K562 (cell line): ENCODE results near the gene ADAM15. TPM values are rescaled to one million over a fixed set of nuclear protein-coding genes. Genes with fewer than 3 reads are reported as not detected.

Source experiments
- ARHGAP35 ChIP-seq: fragments of 450-650 bp; IDR thresholded peaks from 2 replicates; pipeline ENCODE4 v1.6.1; 2018; ENCODE audit not compliant: partially characterized antibody
- BCOR ChIP-seq: fragments of 450-650 bp; IDR thresholded peaks from 2 replicates; pipeline ENCODE4 v1.6.1; 2016
- DNMT1 ChIP-seq: fragments of 450-650 bp; IDR thresholded peaks from 2 replicates; pipeline ENCODE4 v1.6.1; 2016; ENCODE audit warnings: antibody characterized with exemption, mild to moderate bottlenecking
- EZH2 ChIP-seq: IDR thresholded peaks from 2 replicates; pipeline ENCODE4 v1.6.1; 2012; ENCODE audit warnings: low read depth, mild to moderate bottlenecking, inconsistent platforms, low read length, borderline replicate concordance
- FOXM1 ChIP-seq, 2 experiments: fragments of 450-650 bp in 1 of 2; sonication (generic) in 1 of 2; formaldehyde crosslinking in 1 of 2; IDR thresholded peaks; 2 replicates each; pipeline versions ENCODE4 v1.6.1 to v1.9.0; 2017 to 2022; ENCODE audit warnings: low read depth in 2 of 2, mild to moderate bottlenecking in 2 of 2, missing genetic modification reagents in 1 of 2, moderate library complexity in 1 of 2
- HMGN3 ChIP-seq: IDR thresholded peaks from 2 replicates; pipeline ENCODE4 v1.6.1; 2011; ENCODE audit warnings: borderline replicate concordance, low read depth, mild to moderate bottlenecking, mixed read lengths, low read length; ENCODE audit not compliant: insufficient read length; ENCODE audit errors: extremely low read depth
- MAX ChIP-seq: sonication (generic); formaldehyde crosslinking; IDR thresholded peaks from 2 replicates; pipeline ENCODE4 v1.9.0; 2022; ENCODE audit warnings: mild to moderate bottlenecking, missing genetic modification reagents
- NR0B1 ChIP-seq: fragments of 450-650 bp; IDR thresholded peaks from one replicate; pipeline ENCODE4 v1.6.1; 2018; ENCODE audit warnings: mild to moderate bottlenecking, moderate library complexity; ENCODE audit not compliant: partially characterized antibody
- PURB ChIP-seq: sonication (generic); formaldehyde crosslinking; IDR thresholded peaks from 2 replicates; pipeline ENCODE4 v1.9.0; 2021; ENCODE audit warnings: low read depth, mild to moderate bottlenecking, missing genetic modification reagents
- RBM39 ChIP-seq: fragments of 200-400 bp; formaldehyde crosslinking; optimal IDR thresholded peaks from 2 replicates; pipeline ENCODE3; 2018; ENCODE audit warnings: low read depth, low read length
- SIN3B ChIP-seq: fragments of 450-650 bp; IDR thresholded peaks from 2 replicates; pipeline ENCODE4 v1.6.1; 2017; ENCODE audit warnings: low read depth, mild to moderate bottlenecking, moderate library complexity
- YY1 ChIP-seq, 3 experiments: IDR thresholded peaks; 2 replicates each; pipeline ENCODE4 v1.6.1; 2011; ENCODE audit warnings: low read length in 2 of 3, mild to moderate bottlenecking in 2 of 3, moderate library complexity in 2 of 3, borderline replicate concordance in 1 of 3, control low read depth in 1 of 3, low read depth in 1 of 3; ENCODE audit not compliant: insufficient read depth in 3 of 3, insufficient replicate concordance in 2 of 3, control insufficient read depth in 1 of 3, insufficient read length in 1 of 3; ENCODE audit errors: extremely low read depth in 1 of 3
- ZBTB43 ChIP-seq: sonication (generic); formaldehyde crosslinking; IDR thresholded peaks from 2 replicates; pipeline ENCODE4 v1.8.0; 2023; ENCODE audit warnings: mild to moderate bottlenecking, missing genetic modification reagents
- ZNF165 ChIP-seq: fragments of 250-450 bp; sonication (Bioruptor Pico); IDR thresholded peaks from 2 replicates; pipeline ENCODE4 v1.4.0; 2020; ENCODE audit warnings: borderline replicate concordance
- ZNF232 ChIP-seq: sonication (generic); formaldehyde crosslinking; IDR thresholded peaks from 2 replicates; pipeline ENCODE4 v1.8.0; 2022; ENCODE audit warnings: mild to moderate bottlenecking, missing genetic modification reagents
- ZNF253 ChIP-seq: fragments of 250-450 bp; sonication (Bioruptor Pico); conservative IDR thresholded peaks from 2 replicates; pipeline ENCODE4 v1.6.1; 2021; ENCODE audit warnings: mild to moderate bottlenecking
- ZNF512 ChIP-seq: IDR thresholded peaks from 2 replicates; pipeline ENCODE4 v1.6.1; 2016; ENCODE audit warnings: missing genetic modification characterization, missing compliant biosample characterization
- polyA plus RNA-seq, 8 experiments: library from polyadenylated mRNA; depleted of rRNA in 4 of 8; stranded (reverse) in 5 of 8; unstranded in 3 of 8; fragments of >200 nt; fragmentation: Nextera tagmentation in 2 of 8; fragmentation: Illumina TruSeq in 1 of 8; extraction: Ambion mirVana in 2 of 8; extraction: Trizol in 1 of 8; gene quantifications; 2 replicates each; pipeline versions ENCODE4 v1.2.1 to v1.2.3, GENCODE V29; 2011 to 2014; ENCODE audit warnings: inconsistent platforms in 1 of 8, missing spikeins in 1 of 8
- total RNA-seq, 7 experiments: library from RNA; depleted of rRNA in 6 of 7; stranded (reverse); fragments of >200 nt in 6 of 7; fragmentation: Illumina TruSeq in 2 of 7; extraction: Trizol in 2 of 7; gene quantifications; 2 replicates each; pipeline versions ENCODE4 v1.2.1 to v1.2.3, GENCODE V29; 2011 to 2021; ENCODE audit warnings: low replicate concordance in 1 of 7

The ADAM15 gene
- total and polyA plus RNA-seq, 9 of the 15 experiments (the other 6 are each of a cell fraction or from before 2014, with no cell fraction given) = 0.69 to 72.3 (median 32.8) TPM

GRCh38 chr1:155081472-155082300 is 30.6 kb downstream of the ADAM15 start (continued):
- no peak for TF ChIP-seq ZNF165 (CRISPR knock-in tag)
- TF ChIP-seq YY1 (IDR thresholded peaks at IDR 0.05; ENCODE audit: borderline replicate concordance in 1 of 3, control insufficient read depth in 1 of 3, extremely low read depth in 1 of 3, insufficient read depth in 3 of 3, insufficient read length in 1 of 3, insufficient replicate concordance in 2 of 3, low read depth in 1 of 3, low read length in 2 of 3) = no peak
- no peak for TF ChIP-seq ZNF253
- TF ChIP-seq ZBTB43 (CRISPR knock-in tag) = no peak
- TF ChIP-seq MAX (CRISPR knock-in tag) = peak; percentile 26; the same call in 1 of the 2 replicates
- TF ChIP-seq SIN3B = no peak
- TF ChIP-seq NR0B1 = no peak
- TF ChIP-seq ARHGAP35 = peak; percentile 65
- TF ChIP-seq RBM39 = no peak
- TF ChIP-seq ZNF512 (tag) = 0 out of 2 replicates have a peak, but pooled peaks have one; percentile 10
- no peak for TF ChIP-seq HMGN3
- TF ChIP-seq BCOR = peak; percentile 74; the same call in 1 of the 2 replicates
- TF ChIP-seq EZH2 = peak; percentile 89; the same call in 1 of the 2 replicates
- no peak for TF ChIP-seq PURB
- no peak for TF ChIP-seq ZNF232 (CRISPR knock-in tag)
- no peak for TF ChIP-seq FOXM1 (IDR thresholded peaks at IDR 0.05; ENCODE audit: low read depth)
- no peak for TF ChIP-seq FOXM1 (CRISPR knock-in tag; IDR thresholded peaks at IDR 0.05; ENCODE audit: low read depth)
- no peak for TF ChIP-seq DNMT1
